Stimulated activated naive CD8-positive, alpha-beta T cell treated with anti-CD3 and anti-CD28 coated beads, Interleukin-15, Interleukin-2, amounts not matched to agents 100 U/mL and 50 U/mL, for 24 hours (primary cell): ENCODE results near the gene SCPEP1.

ENCODE experiments used
- ATAC-seq: fragments of 150-1000 bp; cut with Tn5 transposase; one replicate; pipeline ENCODE4 v1.10.0; 2021
- DNase-seq: peaks from one replicate; pipeline ENCODE4 v3.0.0; 2021

SCPEP1 gene

DNA sequence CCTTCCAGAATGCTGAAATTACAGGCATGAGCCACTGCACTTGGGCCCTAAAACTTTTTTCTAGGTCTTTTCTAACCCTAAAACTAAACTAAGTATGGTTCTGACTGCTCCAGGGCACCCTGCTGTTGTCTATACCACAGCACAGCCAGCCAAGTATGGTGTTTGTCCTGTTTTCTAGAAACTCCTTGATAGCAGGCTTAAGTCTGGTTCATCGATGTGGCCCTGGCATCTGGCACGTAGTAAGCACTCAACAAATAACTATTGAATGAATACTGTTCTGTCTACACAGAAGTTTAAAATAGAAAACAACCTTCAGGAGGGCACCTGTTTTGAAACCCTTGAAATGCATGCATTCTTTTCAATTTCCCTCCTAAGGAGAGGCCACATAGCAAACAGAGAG, 62.6 kb downstream of the SCPEP1 start:
- no peak for DNase-seq
- no peak for ATAC-seq

DNA sequence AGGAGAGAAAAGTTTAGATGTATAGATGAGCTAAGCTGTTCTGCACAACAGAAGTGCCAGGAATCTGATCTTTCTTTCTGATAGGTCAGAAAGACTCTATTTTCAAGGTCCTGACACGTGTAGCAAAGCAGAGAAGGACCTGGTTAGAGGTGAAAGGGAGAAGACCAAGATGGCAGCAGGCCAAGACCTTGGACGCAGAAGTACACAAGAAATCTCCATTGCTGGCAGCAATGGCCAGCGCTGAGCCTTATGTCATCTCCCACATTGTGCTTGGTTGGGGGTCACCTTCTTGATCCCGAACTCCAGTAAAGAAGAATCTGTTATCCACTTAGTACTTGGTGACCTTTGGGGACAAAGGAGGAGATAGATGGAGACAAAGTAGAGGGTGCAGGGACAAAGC, 65.3 kb downstream of the SCPEP1 start:
- DNase-seq: no peak
- ATAC-seq: no peak

DNA sequence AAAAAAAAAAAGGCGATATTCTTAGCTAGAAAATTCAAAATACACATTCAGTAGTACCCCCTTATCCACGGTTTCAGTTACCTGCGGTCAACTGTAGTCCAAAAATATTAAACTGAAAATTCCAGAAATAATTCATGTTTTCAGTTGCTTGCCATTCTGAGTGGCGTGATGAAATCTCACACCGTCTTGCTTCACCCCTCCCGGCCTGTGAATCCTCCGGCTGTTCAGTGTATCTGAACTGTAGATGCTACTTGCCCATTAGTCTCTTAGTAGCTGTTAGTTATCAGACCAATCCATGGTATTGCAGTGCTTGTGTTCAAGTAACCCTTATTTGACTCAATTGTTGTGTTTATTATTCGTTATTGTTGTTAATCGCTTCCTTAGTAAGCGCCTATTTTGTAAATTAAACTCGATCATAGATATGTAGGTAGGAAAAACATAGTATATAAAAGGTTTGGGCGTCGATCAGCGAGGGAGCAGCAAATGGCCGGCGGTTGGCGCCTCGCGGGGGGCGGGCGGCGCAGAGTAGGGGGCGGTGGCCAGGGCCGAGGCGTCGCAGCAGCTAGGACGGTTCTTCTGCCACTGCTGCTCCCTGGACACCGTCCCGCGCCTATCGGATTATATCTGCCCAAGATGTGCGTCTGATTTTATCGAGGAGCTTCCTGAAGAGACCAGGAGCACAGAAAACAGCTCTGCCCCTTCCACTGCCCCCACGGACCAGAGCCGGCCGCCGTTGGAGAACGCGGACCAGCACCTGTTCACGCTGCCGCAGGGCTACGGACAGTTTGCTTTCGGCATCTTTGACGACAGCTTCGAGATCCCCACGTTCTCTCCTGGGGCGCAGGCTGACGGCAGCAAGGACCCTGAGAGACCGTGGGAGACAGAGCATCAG, 67.3 kb downstream of the SCPEP1 start:
- ATAC-seq: peak; percentile 20
- peak; percentile 3 for DNase-seq

DNA sequence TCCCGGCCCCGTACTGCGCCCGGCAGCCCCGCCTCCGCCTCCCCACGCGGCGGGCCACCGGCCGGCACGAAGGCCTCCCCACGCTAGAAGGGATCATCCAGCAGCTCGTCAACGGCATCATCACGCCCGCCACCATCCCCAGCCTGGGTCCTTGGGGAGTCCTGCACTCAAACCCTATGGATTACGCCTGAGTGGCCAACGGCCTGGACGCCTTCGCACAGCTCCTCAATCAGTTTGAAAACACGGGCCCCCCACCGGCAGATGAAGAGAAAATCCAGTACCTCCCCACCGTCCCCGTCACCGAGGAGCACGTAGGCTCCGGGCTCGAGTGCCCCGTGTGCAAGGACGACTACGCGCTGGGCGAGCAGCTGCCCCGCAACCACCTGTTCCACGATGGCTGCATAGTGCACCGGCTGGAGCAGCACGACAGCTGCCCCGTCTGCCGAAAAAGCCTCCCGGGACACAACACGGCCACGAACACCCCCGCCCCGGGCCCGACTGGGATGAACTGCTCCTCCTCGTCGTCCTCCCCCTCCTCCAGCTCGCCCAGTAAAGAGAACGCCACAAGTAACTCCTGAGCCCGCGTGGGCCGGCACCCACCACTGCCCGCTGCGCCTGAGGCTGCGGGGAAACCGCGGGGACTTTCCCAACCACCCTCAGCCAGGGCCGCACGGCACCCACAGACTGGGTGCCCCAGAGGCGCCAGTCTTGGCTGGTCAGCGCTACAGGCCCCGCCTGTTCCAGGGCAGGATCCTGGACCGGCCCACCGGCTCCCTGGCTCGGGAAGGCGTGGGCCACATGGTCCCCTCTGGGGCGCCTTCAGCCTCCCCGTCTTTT, 68.2 kb downstream of the SCPEP1 start:
- DNase-seq: peak; percentile 46

DNA sequence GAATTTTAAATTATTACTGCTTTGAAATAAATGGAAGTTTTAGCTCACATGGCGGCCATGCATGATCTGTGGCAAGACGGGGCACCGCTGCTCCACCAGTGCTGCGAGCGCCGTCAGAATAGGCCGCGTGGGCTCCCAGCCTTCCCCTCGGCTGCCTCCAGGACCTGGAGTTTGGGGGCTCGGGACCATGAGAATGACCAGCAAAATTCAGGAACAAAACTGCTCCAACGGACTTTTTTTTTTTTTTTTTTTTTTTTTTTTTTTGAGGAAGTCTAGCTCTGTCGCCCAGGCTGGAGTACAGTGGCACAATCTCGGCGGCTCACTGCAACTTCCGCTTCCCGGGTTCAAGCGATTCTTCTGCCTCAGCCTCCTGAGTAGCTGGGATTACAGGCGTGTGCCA, 68.8 kb downstream of the SCPEP1 start:
- ATAC-seq (no peak), DNase-seq (no peak)

More for the DNA sequence above, 68.2 kb downstream of the SCPEP1 start:
- ATAC-seq: peak; percentile 73

DNA sequence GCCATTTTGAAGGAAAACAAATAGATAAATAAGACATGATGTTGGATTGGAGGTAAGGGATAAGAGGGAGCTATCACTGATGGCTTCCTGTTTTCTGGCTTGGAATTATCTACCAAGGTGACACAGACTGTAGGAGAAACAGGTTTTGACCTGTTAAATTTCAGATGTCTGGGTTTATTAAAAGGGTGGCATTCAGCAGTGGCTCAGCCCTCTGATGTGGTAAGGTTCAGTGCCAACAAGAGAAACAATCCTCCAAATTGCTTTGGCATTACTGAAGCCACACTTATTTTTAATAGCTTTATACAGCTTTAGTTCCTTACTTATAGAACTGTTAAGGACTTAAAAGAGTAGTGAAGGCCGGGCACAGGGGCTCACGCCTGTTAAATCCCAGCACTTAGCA, 70.2 kb downstream of the SCPEP1 start:
- ATAC-seq (no peak), DNase-seq (no peak)

DNA sequence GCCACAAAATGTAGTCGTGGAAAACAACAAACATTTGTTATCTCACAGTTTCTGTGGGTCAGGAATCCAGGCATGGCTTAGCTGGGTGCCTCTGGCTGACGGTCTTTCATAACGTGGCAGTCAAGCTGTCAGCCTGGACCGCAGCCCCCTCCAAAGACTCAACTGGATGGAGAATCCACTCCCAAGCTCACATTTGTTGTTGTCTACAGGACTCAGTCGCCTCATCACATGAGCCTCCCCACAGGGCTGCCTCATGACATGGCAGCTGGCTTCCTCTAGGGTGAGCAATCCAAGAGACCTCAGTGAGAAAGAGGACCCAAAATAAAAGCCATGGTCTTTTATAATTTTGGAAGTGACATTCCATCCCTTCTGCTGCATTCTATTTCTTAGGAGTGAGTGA, 72.4 kb downstream of the SCPEP1 start:
- DNase-seq: no peak
- no peak for ATAC-seq

DNA sequence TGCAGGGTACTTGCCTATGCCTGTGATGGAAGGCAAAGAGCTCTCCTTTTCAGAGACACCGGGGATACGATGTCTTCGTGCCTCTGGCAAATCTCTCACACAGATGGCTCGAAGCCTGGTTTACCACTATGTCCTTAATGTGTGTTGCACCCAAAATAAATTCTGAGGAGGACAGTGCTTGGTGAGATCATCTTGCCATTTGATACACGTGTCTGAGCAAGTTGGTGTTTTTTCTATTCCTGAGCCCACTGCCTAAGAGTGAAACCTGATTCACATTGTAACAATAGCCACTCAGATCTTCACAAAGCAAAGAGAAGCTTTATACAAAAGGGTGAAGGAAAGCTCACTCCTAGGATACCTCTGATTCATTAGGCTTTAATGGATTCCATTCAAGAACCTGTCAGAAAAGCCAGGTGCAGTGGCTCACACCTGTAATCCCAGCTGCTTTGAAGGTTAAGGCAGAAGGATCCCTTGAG, 74.0 kb downstream of the SCPEP1 start:
- ATAC-seq: no peak
- DNase-seq: no peak
